Measurements from ENCODE around the gene BAG1.

DNA sequence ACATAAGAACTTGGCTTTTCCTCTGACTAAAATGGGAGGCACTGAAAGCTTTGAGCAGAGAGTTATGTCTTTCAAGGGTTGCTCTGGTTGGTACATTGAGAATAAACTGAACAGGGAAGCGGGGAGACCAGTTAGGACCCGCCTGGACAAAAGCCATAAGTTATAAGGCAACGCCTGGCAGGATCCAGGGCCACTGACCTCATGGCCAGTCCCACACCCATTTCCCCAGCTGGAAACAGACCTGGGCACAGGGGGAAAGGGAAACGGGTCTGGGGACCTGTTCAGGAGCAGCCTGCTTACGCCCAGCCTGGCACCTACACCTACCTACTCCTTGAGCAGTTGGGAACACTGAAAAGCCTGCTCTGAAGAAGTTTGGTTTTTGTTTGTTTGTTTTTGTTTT lies 23.2 kb downstream of the BAG1 start:
- TF ChIP-seq, protein P1, sequence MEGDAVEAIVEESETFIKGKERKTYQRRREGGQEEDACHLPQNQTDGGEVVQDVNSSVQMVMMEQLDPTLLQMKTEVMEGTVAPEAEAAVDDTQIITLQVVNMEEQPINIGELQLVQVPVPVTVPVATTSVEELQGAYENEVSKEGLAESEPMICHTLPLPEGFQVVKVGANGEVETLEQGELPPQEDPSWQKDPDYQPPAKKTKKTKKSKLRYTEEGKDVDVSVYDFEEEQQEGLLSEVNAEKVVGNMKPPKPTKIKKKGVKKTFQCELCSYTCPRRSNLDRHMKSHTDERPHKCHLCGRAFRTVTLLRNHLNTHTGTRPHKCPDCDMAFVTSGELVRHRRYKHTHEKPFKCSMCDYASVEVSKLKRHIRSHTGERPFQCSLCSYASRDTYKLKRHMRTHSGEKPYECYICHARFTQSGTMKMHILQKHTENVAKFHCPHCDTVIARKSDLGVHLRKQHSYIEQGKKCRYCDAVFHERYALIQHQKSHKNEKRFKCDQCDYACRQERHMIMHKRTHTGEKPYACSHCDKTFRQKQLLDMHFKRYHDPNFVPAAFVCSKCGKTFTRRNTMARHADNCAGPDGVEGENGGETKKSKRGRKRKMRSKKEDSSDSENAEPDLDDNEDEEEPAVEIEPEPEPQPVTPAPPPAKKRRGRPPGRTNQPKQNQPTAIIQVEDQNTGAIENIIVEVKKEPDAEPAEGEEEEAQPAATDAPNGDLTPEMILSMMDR (IDR thresholded peaks at IDR 0.05; ENCODE audit: insufficient read depth, low read depth, low read length), result no peak
- TF ChIP-seq EZH2 (IDR thresholded peaks at IDR 0.05; ENCODE audit: insufficient read depth, low read length), result no peak

Measured in astrocyte (in vitro differentiated cells and primary cell).